Testis (tissue), 2 donors: ENCODE measurements around the gene BSX.

Experiments
- CTCF ChIP-seq, 3 experiments: fragments of 450-650 bp in 2 of 3; fragments of 200-600 bp in 1 of 3; sonication (generic) in 1 of 3; IDR thresholded peaks; one replicate each; pipeline ENCODE4 v1.5.1; 2016 to 2019; ENCODE audit warnings: antibody characterized with exemption in 3 of 3, mild to moderate bottlenecking in 2 of 3, moderate library complexity in 1 of 3
- POLR2A ChIP-seq: fragments of 450-650 bp; IDR thresholded peaks from one replicate; pipeline ENCODE4 v1.6.1; 2017; ENCODE audit warnings: antibody characterized with exemption, mild to moderate bottlenecking, moderate library complexity

DNA sequence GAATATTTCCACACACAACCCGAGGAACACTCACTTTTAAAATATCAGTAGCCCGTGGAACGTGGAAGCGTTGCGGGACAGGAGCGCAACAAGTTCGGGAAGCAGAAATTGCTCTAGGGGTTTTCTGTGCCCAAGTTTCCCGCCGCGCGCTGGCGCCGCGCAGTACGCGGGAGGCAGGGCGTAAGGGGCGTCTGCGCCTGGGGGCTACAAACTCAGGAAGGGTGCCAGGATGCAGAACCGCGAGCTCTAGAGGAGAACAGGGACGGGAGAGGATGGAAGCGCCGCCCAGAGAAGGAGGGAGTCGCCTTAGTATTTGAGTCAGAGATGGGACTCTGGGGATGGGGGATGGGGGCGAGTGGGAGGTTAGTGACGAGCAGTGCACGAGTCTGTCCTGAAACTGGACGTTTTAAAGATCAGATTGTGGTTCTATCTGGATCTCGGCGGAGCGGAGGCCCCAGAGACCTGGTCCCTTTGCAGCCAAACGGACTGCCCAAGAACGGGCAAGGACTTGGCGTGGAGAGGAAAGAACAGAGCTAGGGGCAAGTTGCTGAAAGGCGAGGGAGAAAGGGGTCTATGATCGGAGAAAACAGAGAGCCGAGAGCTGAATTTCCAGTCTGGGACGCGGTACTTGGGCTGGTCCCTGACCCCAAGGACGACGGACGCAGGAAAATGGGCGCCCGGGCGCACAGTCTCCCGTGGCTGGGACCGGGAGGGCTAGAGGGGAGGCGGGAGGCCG lies 4.7 kb downstream of the BSX start:
- no peak for TF ChIP-seq POLR2A
- no peak for TF ChIP-seq CTCF (IDR thresholded peaks at IDR 0.05)
